Neuronal stem cell (in vitro differentiated cells): ENCODE measurements around the gene TRIM71.
A peak's percentile ranks its signal among the peaks of the same experiment; 100 is the strongest.

Experiments
- DNase-seq: peaks from one replicate; pipeline ENCODE4 v3.0.0-alpha.2; 2013; ENCODE audit warnings: low spot score
- H2AFZ ChIP-seq: one replicate; pipeline ENCODE4 v1.6.1; 2013; ENCODE audit warnings: mild to moderate bottlenecking, low read length, inconsistent platforms
- H2AK5ac ChIP-seq: 2 replicates; pipeline ENCODE4 v1.6.1; 2013; ENCODE audit warnings: low read depth, mild to moderate bottlenecking, inconsistent platforms, low read length, moderate library complexity, mixed read lengths
- H2BK120ac ChIP-seq: 2 replicates; pipeline ENCODE4 v1.6.1; 2013; ENCODE audit warnings: low read depth, mild to moderate bottlenecking, inconsistent platforms, low read length, moderate library complexity, mixed read lengths
- H2BK12ac ChIP-seq: one replicate; pipeline ENCODE4 v1.6.1; 2013; ENCODE audit warnings: low read length, inconsistent platforms
- H2BK15ac ChIP-seq: 2 replicates; pipeline ENCODE4 v1.6.1; 2013; ENCODE audit warnings: mild to moderate bottlenecking, low read length, inconsistent platforms, mixed read lengths
- H2BK5ac ChIP-seq: one replicate; pipeline ENCODE4 v1.6.1; 2013; ENCODE audit warnings: inconsistent platforms, mild to moderate bottlenecking, low read length, moderate library complexity
- H3K14ac ChIP-seq: one replicate; pipeline ENCODE4 v1.6.1; 2013; ENCODE audit warnings: low read length, inconsistent platforms
- H3K18ac ChIP-seq: 2 replicates; pipeline ENCODE4 v1.6.1; 2013; ENCODE audit warnings: low read length, inconsistent platforms
- H3K23ac ChIP-seq: 2 replicates; pipeline ENCODE4 v1.6.1; 2013; ENCODE audit warnings: low read depth, mild to moderate bottlenecking, mixed read lengths, low read length, inconsistent platforms; ENCODE audit not compliant: poor library complexity
- H3K27ac ChIP-seq: replicated peaks from 3 replicates; pipeline ENCODE4 v1.5.1; 2013; ENCODE audit warnings: low read length, inconsistent platforms
- H3K27me3 ChIP-seq, 3 experiments: 2 replicates each; pipeline ENCODE4 v1.6.1; 2013; ENCODE audit warnings: low read length in 3 of 3, mild to moderate bottlenecking in 2 of 3, inconsistent platforms in 1 of 3, low read depth in 1 of 3, mixed read lengths in 1 of 3, moderate library complexity in 1 of 3; ENCODE audit not compliant: control insufficient read depth in 3 of 3, insufficient read depth in 3 of 3
- H3K36me3 ChIP-seq, 2 donors: replicated peaks in 1 of 2; 2 replicates each; pipeline ENCODE4 v1.6.1; 2013; ENCODE audit warnings: low read length in 2 of 2; ENCODE audit not compliant: control insufficient read depth in 2 of 2, insufficient read depth in 2 of 2
- H3K4ac ChIP-seq: 2 replicates; pipeline ENCODE4 v1.6.1; 2013; ENCODE audit warnings: inconsistent platforms, mild to moderate bottlenecking, low read length, moderate library complexity
- H3K4me1 ChIP-seq, 2 donors: 1 replicate in 1 of 2; 2 replicates in 1 of 2; pipeline ENCODE4 v1.6.1; 2013; ENCODE audit warnings: low read length in 2 of 2, low read depth in 1 of 2; ENCODE audit not compliant: control insufficient read depth in 2 of 2, insufficient read depth in 1 of 2
- H3K4me2 ChIP-seq: one replicate; pipeline ENCODE4 v1.6.1; 2013; ENCODE audit warnings: mild to moderate bottlenecking, low read length, inconsistent platforms; ENCODE audit not compliant: insufficient read depth, poor library complexity, severe bottlenecking
- H3K4me3 ChIP-seq, 2 donors: 2 replicates each; pipeline ENCODE4 v1.5.1; 2013; ENCODE audit warnings: low read length in 2 of 2, mild to moderate bottlenecking in 2 of 2, inconsistent platforms in 1 of 2, moderate library complexity in 1 of 2
- H3K79me1 ChIP-seq: one replicate; pipeline ENCODE4 v1.6.1; 2013; ENCODE audit warnings: low read depth, mild to moderate bottlenecking, inconsistent platforms, low read length, moderate library complexity
- H3K9ac ChIP-seq: one replicate; pipeline ENCODE4 v1.6.1; 2013; ENCODE audit warnings: mild to moderate bottlenecking, low read depth, low read length, inconsistent platforms; ENCODE audit not compliant: poor library complexity
- H3K9me3 ChIP-seq, 2 donors: replicated peaks in 1 of 2; 2 replicates each; pipeline versions ENCODE3 to v1.6.1; 2013; ENCODE audit warnings: low read length in 2 of 2, mild to moderate bottlenecking in 2 of 2, inconsistent platforms in 1 of 2, low read depth in 1 of 2, mixed read lengths in 1 of 2, moderate library complexity in 1 of 2; ENCODE audit not compliant: control insufficient read depth in 2 of 2, insufficient read depth in 1 of 2
- H4K8ac ChIP-seq: one replicate; pipeline ENCODE4 v1.6.1; 2013; ENCODE audit warnings: low read depth, mild to moderate bottlenecking, inconsistent platforms, low read length, moderate library complexity
- H4K91ac ChIP-seq: one replicate; pipeline ENCODE4 v1.6.1; 2013; ENCODE audit warnings: low read length, low read depth, mild to moderate bottlenecking, inconsistent platforms; ENCODE audit not compliant: poor library complexity
- WGBS, 2 donors: extraction: QIAGEN DNeasy Blood & Tissue Kit; methylation state at CpG; one replicate each; pipeline ENCODE4 v1.1.7; 2013; ENCODE audit warnings: missing lambda C conversion rate in 2 of 2, mixed read lengths in 1 of 2; ENCODE audit not compliant: insufficient read length in 2 of 2, insufficient replicate concordance in 1 of 2; ENCODE audit errors: extremely low coverage in 2 of 2; 5-methylcytosine and 5-hydroxymethylcytosine counted together

The TRIM71 gene

GRCh38 chr3:32825601-32826375, 8.0 kb downstream of the TRIM71 start:
- no CpG with 5 or more reads among the region's 12 CpGs for WGBS, 2 donors
- H4K91ac ChIP-seq, result no peak overlapping the region

GRCh38 chr3:32831062-32831461, 13.3 kb downstream of the TRIM71 start:
- H3K4me1 ChIP-seq, result peaks cover 13 to 16% of the 10 kb centered on the region in 2 donors

More at GRCh38 chr3:32825601-32826375, 8.0 kb downstream of the TRIM71 start:
- H2AFZ ChIP-seq, result no peak overlapping the region
- no peak for DNase-seq
- H3K18ac ChIP-seq, result no peak overlapping the region
- H3K23ac ChIP-seq, result no peak overlapping the region
- no peak overlapping the region for H2AK5ac ChIP-seq
- H3K4me2 ChIP-seq, result no peak overlapping the region
- H3K27me3 ChIP-seq, result no peaks in the 10 kb centered on the region
- H3K36me3 ChIP-seq, result peaks cover 0 to 62% of the 10 kb centered on the region in 2 donors
- H2BK12ac ChIP-seq, result no peak overlapping the region
- H4K8ac ChIP-seq, result no peak overlapping the region
- H3K4me3 ChIP-seq, result no peak overlapping the region
- H2BK120ac ChIP-seq, result no peak overlapping the region
- H3K27ac ChIP-seq, result no peak overlapping the region
- no peak overlapping the region for H3K14ac ChIP-seq
- peaks cover 15 to 28% of the 10 kb centered on the region in 2 donors for H3K4me1 ChIP-seq
- no peak overlapping the region for H3K4ac ChIP-seq
- no peak overlapping the region for H2BK15ac ChIP-seq
- no peak overlapping the region for H2BK5ac ChIP-seq
- H3K79me1 ChIP-seq, result peaks cover 2% of the 10 kb centered on the region
- H3K9ac ChIP-seq, result no peak overlapping the region
- no peaks in the 10 kb centered on the region for H3K9me3 ChIP-seq

GRCh38 chr3:32831791-32832190, 14.0 kb downstream of the TRIM71 start:
- Histone ChIP-seq H2BK15ac (no peak overlapping the region), H3K4me2 (no peak overlapping the region), H3K79me1 (no peaks in the 10 kb centered on the region), H3K14ac (no peak overlapping the region), H2BK12ac (no peak overlapping the region), H2BK5ac (no peak overlapping the region), H3K4me1 (peaks cover 17 to 18% of the 10 kb centered on the region in 2 donors), H3K4me3 (no peak overlapping the region), H3K4ac (no peak overlapping the region), H3K36me3 (peaks cover 0 to 56% of the 10 kb centered on the region in 2 donors), H3K27ac (no peak overlapping the region), H2AFZ (no peak overlapping the region), H3K23ac (no peak overlapping the region), H3K18ac (no peak overlapping the region), H2BK120ac (no peak overlapping the region), H3K9me3 (no peaks in the 10 kb centered on the region), H2AK5ac (no peak overlapping the region), H4K91ac (no peak overlapping the region), H3K9ac (no peak overlapping the region), H3K27me3 (no peaks in the 10 kb centered on the region), H4K8ac (no peak overlapping the region)
- no peak for DNase-seq
- no CpG with 5 or more reads among the region's 2 CpGs for whole genome bisulfite sequencing, 2 donors

More at GRCh38 chr3:32831062-32831461, 13.3 kb downstream of the TRIM71 start:
- Histone ChIP-seq H3K4me2 (no peak overlapping the region), H3K27ac (no peak overlapping the region), H4K8ac (no peak overlapping the region), H2BK15ac (no peak overlapping the region), H3K9me3 (no peaks in the 10 kb centered on the region), H3K79me1 (no peaks in the 10 kb centered on the region), H3K4ac (no peak overlapping the region), H3K36me3 (peaks cover 0 to 62% of the 10 kb centered on the region in 2 donors), H3K23ac (no peak overlapping the region), H3K4me3 (no peak overlapping the region), H3K27me3 (no peaks in the 10 kb centered on the region), H2AFZ (no peak overlapping the region), H4K91ac (no peak overlapping the region), H2BK12ac (no peak overlapping the region), H3K18ac (no peak overlapping the region), H3K14ac (no peak overlapping the region), H2BK120ac (no peak overlapping the region), H2BK5ac (no peak overlapping the region), H3K9ac (no peak overlapping the region), H2AK5ac (no peak overlapping the region)
- no peak for DNase-seq
- no CpG with 5 or more reads among the region's 4 CpGs for WGBS, 2 donors

- Histone ChIP-seq H4K91ac (no peak overlapping the region), H3K4me3 (no peak overlapping the region), H3K9ac (peak overlapping the region; percentile 31), H2BK5ac (no peak overlapping the region), H3K9me3 (no peaks in the 10 kb centered on the region), H2BK15ac (no peak overlapping the region), H4K8ac (no peak overlapping the region), H3K79me1 (no peaks in the 10 kb centered on the region), H2AFZ (no peak overlapping the region), H2BK12ac (no peak overlapping the region), H2BK120ac (no peak overlapping the region), H3K27ac (no peak overlapping the region), H3K4ac (no peak overlapping the region), H3K14ac (no peak overlapping the region), H3K36me3 (peaks cover 0 to 56% of the 10 kb centered on the region in 2 donors), H3K27me3 (no peaks in the 10 kb centered on the region), H2AK5ac (no peak overlapping the region), H3K4me1 (peaks cover 18% of the 10 kb centered on the region in 2 donors), H3K4me2 (no peak overlapping the region), H3K23ac (no peak overlapping the region), H3K18ac (no peak overlapping the region)
- no peak for DNase-seq
- no CpG with 5 or more reads among the region's 4 CpGs for WGBS, 2 donors
Measured at GRCh38 chr3:32832193-32832592, 14.4 kb downstream of the TRIM71 start.
